B cell (primary cell): ENCODE measurements around the gene MAPKAP1. TPM values are rescaled to one million over a fixed set of nuclear protein-coding genes. Genes with fewer than 3 reads are reported as not detected.

ENCODE experiments used
- ATAC-seq: fragments of 200-7000 bp; cut with Tn5 transposase; one replicate; pipeline ENCODE4 v1.10.0; 2021; ENCODE audit warnings: low read depth, mild to moderate bottlenecking, moderate number of reproducible peaks, moderate library complexity
- CTCF ChIA-PET: fragments of 350-600 bp; sonication (Branson Sonifier 250); formaldehyde crosslinking; loops from one replicate; lab custom pipeline; 2021; ENCODE audit warnings: antibody characterized with exemption, inconsistent platforms; lab: Charles Lee
- POLR2A ChIA-PET: fragments of 350-600 bp; sonication (Branson Sonifier 250); formaldehyde crosslinking; loops from one replicate; lab custom pipeline; 2021; ENCODE audit warnings: antibody characterized with exemption; lab: Charles Lee
- DNase-seq: peaks from one replicate; pipeline ENCODE4 v3.0.0; 2013
- H2AFZ ChIP-seq: 2 replicates; pipeline ENCODE4 v1.6.1; 2012; ENCODE audit warnings: mild to moderate bottlenecking, low read depth, low read length; ENCODE audit not compliant: insufficient read depth, poor library complexity, severe bottlenecking
- H3K27ac ChIP-seq, 2 donors: 1 replicate in 1 of 2; 2 replicates in 1 of 2; pipeline ENCODE4 v1.5.1; 2012 to 2013; ENCODE audit warnings: low read length in 2 of 2, mild to moderate bottlenecking in 2 of 2, moderate library complexity in 1 of 2
- H3K27me3 ChIP-seq, 4 experiments: fragments of 200-600 bp in 1 of 4; sonication (generic) in 1 of 4; replicated peaks in 1 of 4; 1 replicate in 2 of 4; 2 replicates in 2 of 4; pipeline versions ENCODE4 v1.6.1 to v1.7.0; 2013 to 2016; ENCODE audit warnings: low read length in 3 of 4, mild to moderate bottlenecking in 2 of 4, mixed read lengths in 1 of 4, moderate library complexity in 1 of 4; ENCODE audit not compliant: insufficient read depth in 4 of 4, control insufficient read depth in 3 of 4; ENCODE audit errors: control extremely low read depth in 1 of 4
- H3K36me3 ChIP-seq, 2 experiments: replicated peaks in 1 of 2; 1 replicate in 1 of 2; 2 replicates in 1 of 2; pipeline versions ENCODE4 v1.6.1 to v1.7.1; 2013; ENCODE audit warnings: low read length in 1 of 2; ENCODE audit not compliant: insufficient read depth in 2 of 2, control insufficient read depth in 1 of 2; ENCODE audit errors: control extremely low read depth in 1 of 2, extremely low read depth in 1 of 2
- H3K4me1 ChIP-seq, 2 donors: fragments of 200-600 bp in 1 of 2; sonication (generic) in 1 of 2; 1 replicate in 1 of 2; 2 replicates in 1 of 2; pipeline versions ENCODE4 v1.5.1 to v1.6.1; 2013 to 2017; ENCODE audit warnings: low read length in 2 of 2; ENCODE audit not compliant: control insufficient read depth in 2 of 2, insufficient read depth in 2 of 2
- H3K4me2 ChIP-seq: replicated peaks from 2 replicates; pipeline ENCODE3; 2012; ENCODE audit warnings: mild to moderate bottlenecking, low read depth, low read length; ENCODE audit not compliant: poor library complexity, severe bottlenecking
- H3K4me3 ChIP-seq, 5 experiments: fragments of 200-600 bp in 1 of 5; sonication (generic) in 1 of 5; 1 replicate in 3 of 5; 2 replicates in 2 of 5; pipeline versions ENCODE4 v1.5.1 to v1.7.0; 2011 to 2016; ENCODE audit warnings: low read length in 4 of 5, mild to moderate bottlenecking in 4 of 5, low read depth in 2 of 5, control low read depth in 1 of 5, moderate library complexity in 1 of 5; ENCODE audit not compliant: insufficient read depth in 1 of 5; ENCODE audit errors: control extremely low read depth in 1 of 5, extremely low read depth in 1 of 5
- H3K79me2 ChIP-seq: fragments of 200-600 bp; sonication (generic); one replicate; pipeline ENCODE4 v1.6.0; 2016; ENCODE audit warnings: low read length; ENCODE audit not compliant: control insufficient read depth, insufficient read depth
- H3K9ac ChIP-seq: fragments of 200-600 bp; sonication (generic); 2 replicates; pipeline ENCODE4 v1.6.1; 2017; ENCODE audit warnings: mild to moderate bottlenecking, low read length, moderate library complexity
- H3K9me3 ChIP-seq, 3 donors: one replicate each; pipeline versions ENCODE4 v1.6.1 to v1.7.1; 2013; ENCODE audit warnings: low read length in 2 of 3; ENCODE audit not compliant: control insufficient read depth in 2 of 3, insufficient read depth in 1 of 3; ENCODE audit errors: control extremely low read depth in 1 of 3
- H4K20me1 ChIP-seq: 2 replicates; pipeline ENCODE4 v1.6.0; 2012; ENCODE audit warnings: mild to moderate bottlenecking, low read length; ENCODE audit not compliant: insufficient read depth, control insufficient read depth, poor library complexity, severe bottlenecking
- H3K27ac Mint-ChIP-seq: one replicate; pipeline ENCODE4 v1.8.0; 2021; ENCODE audit warnings: mixed read lengths
- H3K27me3 Mint-ChIP-seq: one replicate; pipeline ENCODE4 v1.8.0; 2021; ENCODE audit warnings: mixed read lengths
- H3K4me1 Mint-ChIP-seq: one replicate; pipeline ENCODE4 v1.8.0; 2021; ENCODE audit warnings: mixed read lengths
- H3K4me3 Mint-ChIP-seq: one replicate; pipeline ENCODE4 v1.8.0; 2021; ENCODE audit warnings: mixed read lengths
- H3K9me3 Mint-ChIP-seq: one replicate; pipeline ENCODE4 v1.8.0; 2022; ENCODE audit warnings: mixed read lengths; ENCODE audit not compliant: insufficient read depth
- CTCF ChIP-seq: fragments of 200-600 bp; IDR thresholded peaks from one replicate; pipeline ENCODE4 v1.8.0; 2022; ENCODE audit warnings: antibody characterized with exemption, mild to moderate bottlenecking
- EZH2 ChIP-seq: IDR thresholded peaks from 2 replicates; pipeline ENCODE4 v1.6.1; 2012; ENCODE audit warnings: borderline replicate concordance, low read depth, mild to moderate bottlenecking, moderate library complexity, low read length; ENCODE audit not compliant: insufficient read depth, poor library complexity, severe bottlenecking
- WGBS: methylation state at CpG from one replicate; pipeline ENCODE4 v1.1.5; 2013; ENCODE audit warnings: missing lambda C conversion rate; ENCODE audit not compliant: insufficient coverage; 5-methylcytosine and 5-hydroxymethylcytosine counted together
- intact Hi-C: fragments of 100-400 bp; cut with micrococcal nuclease; formaldehyde crosslinking; loops from one replicate; pipeline ENCODE4 v1.10.0; 2022
- polyA plus RNA-seq: library from polyadenylated mRNA; depleted of rRNA; stranded (reverse); fragments of >200 nt; gene quantifications from 2 replicates; pipeline ENCODE4 v1.2.3, GENCODE V29; 2012
- total RNA-seq, 2 donors: library from RNA; stranded (reverse); fragments of 120-200 nt in 1 of 2; gene quantifications; 1 replicate in 1 of 2; 2 replicates in 1 of 2; pipeline versions ENCODE4 v1.2.3 to v1.2.4, GENCODE V29; 2013 to 2022

Gene MAPKAP1
- total and polyA plus RNA-seq, 2 donors (not counting 1 experiment from before 2014, with no cell fraction given), result 51.6 to 62.4 TPM

GRCh38 chr9:125443367-125443766, 263.6 kb downstream of the MAPKAP1 start:
- no peaks in the 10 kb centered on the region for H3K9me3 ChIP-seq

DNA sequence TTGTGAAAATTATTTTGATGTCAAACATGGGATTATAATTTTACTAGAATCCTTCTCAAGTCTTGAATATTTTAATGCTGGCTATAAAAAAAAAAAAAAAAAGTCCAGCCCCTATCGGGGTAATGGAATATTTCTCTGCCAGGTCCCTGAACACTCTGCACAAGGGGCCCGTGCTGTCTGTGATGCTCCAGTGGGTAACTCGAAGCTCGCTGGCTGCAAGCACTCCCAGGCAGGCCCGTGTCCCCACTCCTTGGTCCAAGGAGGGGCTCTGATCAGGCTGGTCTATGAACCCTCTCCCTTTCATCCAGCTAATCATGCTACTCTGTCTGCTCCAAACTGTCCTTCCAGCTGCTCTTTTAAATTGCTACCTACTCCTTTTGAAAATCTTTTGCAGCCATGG, 264.6 kb downstream of the MAPKAP1 start:
- Mint-ChIP-seq H3K27me3 (no peaks in the 10 kb centered on the region), H3K27ac (no peak overlapping the region), H3K4me3 (no peak overlapping the region), H3K9me3 (no peaks in the 10 kb centered on the region), H3K4me1 (peaks cover 19% of the 10 kb centered on the region)
- H3K27ac ChIP-seq, result no peak overlapping the region
- intact Hi-C loops, result no loop called here
- peaks cover 14% of the 10 kb centered on the region for H3K79me2 ChIP-seq
- H4K20me1 ChIP-seq, result peaks cover 32% of the 10 kb centered on the region
- ATAC-seq (no peak), DNase-seq (no peak)
- 94% methylated on average over 5 of the region's 5 CpGs for WGBS
- H3K9ac ChIP-seq, result no peak overlapping the region
- no peaks in the 10 kb centered on the region for H3K27me3 ChIP-seq
- TF ChIP-seq EZH2 (no peak), CTCF (no peak)
- H3K4me2 ChIP-seq, result no peak overlapping the region
- H3K36me3 ChIP-seq, result peaks cover 0 to 56% of the 10 kb centered on the region in 2 experiments
- H3K4me1 ChIP-seq, result peaks cover 19 to 27% of the 10 kb centered on the region in 2 donors
- H2AFZ ChIP-seq, result no peak overlapping the region
- no peaks in the 10 kb centered on the region for H3K9me3 ChIP-seq
- POLR2A ChIA-PET, result interaction anchor here (0.7 kb wide), 1 partner anchor 564 kb away, joined by 9 read pairs; no protein-coding TSS in a partner anchor
- CTCF ChIA-PET, result no interaction called here
- H3K4me3 ChIP-seq, result no peak overlapping the region

More at GRCh38 chr9:125443367-125443766, 263.6 kb downstream of the MAPKAP1 start:
- Histone ChIP-seq H3K79me2 (peaks cover 14% of the 10 kb centered on the region), H3K27me3 (no peaks in the 10 kb centered on the region), H3K36me3 (peaks cover 0 to 49% of the 10 kb centered on the region in 2 experiments), H3K27ac (no peak overlapping the region), H2AFZ (no peak overlapping the region), H3K4me1 (peaks cover 29 to 35% of the 10 kb centered on the region in 2 donors), H4K20me1 (peaks cover 38% of the 10 kb centered on the region), H3K4me3 (no peak overlapping the region), H3K9ac (no peak overlapping the region), H3K4me2 (no peak overlapping the region)
- ATAC-seq, result no peak
- Mint-ChIP-seq H3K27me3 (no peaks in the 10 kb centered on the region), H3K4me1 (peaks cover 28% of the 10 kb centered on the region), H3K27ac (no peak overlapping the region), H3K9me3 (no peaks in the 10 kb centered on the region), H3K4me3 (no peak overlapping the region)
- no peak for TF ChIP-seq EZH2
- no peak for TF ChIP-seq CTCF
- ChIA-PET POLR2A (no interaction called here), CTCF (no interaction called here)
- intact Hi-C loops, result no loop called here
- DNase-seq, result no peak
- WGBS, result 100% methylated on average over 2 of the region's 8 CpGs
